ENCODE data around the gene SGCG. TPM values are rescaled to one million over a fixed set of nuclear protein-coding genes. Genes with fewer than 3 reads are reported as not detected.

The SGCG gene
- total and polyA plus RNA-seq, 2 of the 4 experiments (the other 2 are of a cell fraction): under 0.01 TPM; not detected in 1

GRCh38 chr13:23365652-23366051, 184.9 kb downstream of the SGCG start:
- Histone ChIP-seq H2AFZ (replicated peaks; ENCODE audit: low read length, poor library complexity) (no peak overlapping the region), H3K27ac (ENCODE audit: insufficient read depth, low read length) (no peak overlapping the region), H3K4me2 (ENCODE audit: low read depth, low read length) (no peak overlapping the region), H2BK15ac (ENCODE audit: low read depth, low read length) (no peak overlapping the region), H3K9ac (ENCODE audit: low read depth, low read length) (no peak overlapping the region), H3K9me3 (ENCODE audit: control insufficient read depth, insufficient read depth, low read length) (no peaks in the 10 kb centered on the region), H3K23ac (ENCODE audit: low read depth, low read length) (no peak overlapping the region), H3K4me3 (ENCODE audit: insufficient read depth, low read depth, low read length) (no peak overlapping the region), H3K18ac (ENCODE audit: low read depth, low read length) (no peak overlapping the region), H2AK9ac (replicated peaks; ENCODE audit: low read depth, low read length, poor library complexity) (no peak overlapping the region), H3K79me1 (ENCODE audit: low read depth in 1 of 2, low read length in 2 of 2) (peaks cover 26 to 57% of the 10 kb centered on the region in 2 experiments), H2AK5ac (ENCODE audit: low read depth, low read length) (no peak overlapping the region), H3K4ac (ENCODE audit: low read depth, low read length) (no peak overlapping the region), H3K27me3 (ENCODE audit: control insufficient read depth, insufficient read depth, low read length) (no peaks in the 10 kb centered on the region), H3K4me1 (ENCODE audit: control insufficient read depth, insufficient read depth, low read length) (no peaks in the 10 kb centered on the region), H2BK120ac (ENCODE audit: low read depth, low read length) (no peak overlapping the region), H3K56ac (ENCODE audit: extremely low read depth, insufficient read depth, low read length) (no peak overlapping the region), H3K14ac (replicated peaks; ENCODE audit: low read depth, low read length) (no peak overlapping the region), H4K5ac (ENCODE audit: low read depth, low read length) (no peak overlapping the region), H4K20me1 (ENCODE audit: insufficient read depth, low read length) (peaks cover 3% of the 10 kb centered on the region; the same call in 1 of the 2 replicates), H3K9me1 (ENCODE audit: insufficient read depth, low read length) (peaks cover 9% of the 10 kb centered on the region), H4K91ac (ENCODE audit: insufficient read depth, low read depth, low read length) (no peak overlapping the region), H4K8ac (ENCODE audit: low read depth in 2 of 2, low read length in 2 of 2) (no peak overlapping the region), H2BK5ac (ENCODE audit: low read depth, low read length, poor library complexity, severe bottlenecking) (no peak overlapping the region), H3K36me3 (ENCODE audit: control insufficient read depth, insufficient read depth, low read length) (peaks cover 53% of the 10 kb centered on the region), H2BK20ac (ENCODE audit: low read depth, low read length) (no peak overlapping the region)
- TF ChIP-seq RCOR1 (IDR thresholded peaks at IDR 0.05; ENCODE audit: insufficient replicate concordance, low read length) (no peak), FOS (IDR thresholded peaks at IDR 0.05; ENCODE audit: low read depth, low read length) (no peak), ELK1 (IDR thresholded peaks at IDR 0.05; ENCODE audit: borderline replicate concordance, low read depth, low read length) (no peak)
- peak; percentile 71 for DNase-seq
- ATAC-seq (ENCODE audit: low read depth): peak; percentile 57
- dilution Hi-C loops (cut with HindIII; ENCODE audit: low sequenced_read_pairs, unreplicated experiment) (no loop called here), intact Hi-C loops (cut with micrococcal nuclease) (no loop called here), in situ Hi-C loops (cut with MboI; ENCODE audit: low sequenced_read_pairs) (loop anchor here (25.0 kb wide), 1 partner anchor 522 kb away; the partner anchor contains the start of genes C1QTNF9B and MIPEP)
- no CpG with 5 or more reads among the region's 3 CpGs for WGBS, 2 experiments (ENCODE audit: extremely low coverage in 2 of 2, insufficient read length in 1 of 2)
- no TSS peak for BruUV-seq (replicated peaks)
- CTCF ChIA-PET: interaction anchor here (0.6 kb wide), 1 partner anchor 160 kb away, joined by 4 read pairs; no protein-coding TSS in a partner anchor
- POLR2A ChIA-PET (ENCODE audit: unreplicated experiment): no interaction called here
